Measurements from ENCODE around the gene PRKAB2.
"Not testable (repeated sequence)": the region's sequence is repeated elsewhere in the genome, so short reads cannot be mapped to it uniquely, and the experiment has no call there.

The PRKAB2 gene

DNA sequence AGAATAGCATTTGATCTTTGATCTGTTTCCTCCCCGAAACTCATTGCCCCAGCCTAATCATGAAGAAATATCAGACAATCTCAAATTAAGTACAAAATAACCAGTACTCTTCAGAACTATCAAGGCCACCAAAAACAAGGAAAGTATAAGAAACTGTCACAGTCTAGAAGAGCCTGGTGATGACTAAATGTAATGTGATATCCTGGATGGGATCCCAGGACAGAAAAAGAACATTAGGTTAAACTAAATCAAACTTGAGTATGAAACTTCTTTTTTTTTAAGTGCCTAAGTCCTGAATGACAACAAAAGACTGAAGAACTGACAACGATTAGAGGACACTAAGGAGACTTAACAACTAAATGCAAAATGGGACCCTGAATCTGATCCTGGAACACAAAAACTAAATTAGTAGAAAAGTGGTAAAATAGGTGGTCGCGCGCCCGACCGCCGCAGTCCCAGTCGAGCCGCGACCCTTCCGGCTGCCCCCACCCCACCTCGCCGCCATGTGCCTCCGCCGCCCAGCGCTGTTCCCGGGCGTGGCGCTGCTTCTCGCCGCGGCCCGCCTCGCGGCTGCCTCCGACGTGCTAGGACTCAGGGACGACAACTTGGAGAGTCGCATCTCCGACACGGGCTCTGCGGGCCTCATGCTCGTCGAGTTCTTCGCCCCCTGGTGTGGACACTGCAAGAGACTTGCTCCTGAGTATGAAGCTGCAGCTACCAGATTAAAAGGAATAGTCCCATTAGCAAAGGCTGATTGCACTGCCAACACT lies 5.5 kb upstream of the PRKAB2 start:
- in situ Hi-C loops (cut with MboI; ENCODE audit: low sequenced_read_pairs): no loop called here

DNA sequence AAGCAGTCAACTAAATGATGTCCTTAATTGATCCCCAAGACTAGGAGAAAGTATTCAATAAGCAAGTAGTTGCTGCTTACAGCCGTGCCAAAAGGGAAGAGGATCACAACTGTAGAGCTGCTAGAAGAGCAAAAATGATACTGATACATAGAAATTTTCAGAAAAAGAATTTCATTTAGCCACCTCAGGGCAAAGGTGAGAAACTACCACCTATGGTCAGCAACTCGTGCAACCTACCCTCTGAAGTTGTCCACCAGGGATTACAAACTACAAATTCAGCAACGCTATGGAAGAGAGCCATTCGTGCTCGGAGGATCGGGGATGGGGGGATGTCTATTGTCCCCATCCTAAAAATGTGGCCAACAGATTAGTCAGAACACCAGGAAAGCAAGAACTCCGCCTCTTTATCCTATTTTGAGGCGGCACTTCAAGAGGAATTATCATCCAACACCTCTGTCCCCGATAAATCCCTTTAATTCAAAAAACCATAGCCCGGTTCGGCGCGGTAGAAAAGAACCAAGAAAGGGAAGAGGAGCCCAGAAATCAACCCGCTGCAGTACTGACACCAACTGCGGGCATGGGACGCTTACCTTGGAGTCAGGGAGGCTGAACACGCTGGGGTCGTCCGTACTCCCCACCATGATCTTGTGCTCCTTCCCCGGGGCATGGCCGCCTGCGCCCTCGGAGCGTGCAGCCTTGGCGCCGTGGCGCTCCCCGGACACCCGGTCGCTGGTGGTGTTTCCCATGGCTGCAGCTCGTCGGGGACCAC lies 687 bp downstream of the PRKAB2 start:
- in situ Hi-C loops (cut with MboI; ENCODE audit: low sequenced_read_pairs): no loop called here

DNA sequence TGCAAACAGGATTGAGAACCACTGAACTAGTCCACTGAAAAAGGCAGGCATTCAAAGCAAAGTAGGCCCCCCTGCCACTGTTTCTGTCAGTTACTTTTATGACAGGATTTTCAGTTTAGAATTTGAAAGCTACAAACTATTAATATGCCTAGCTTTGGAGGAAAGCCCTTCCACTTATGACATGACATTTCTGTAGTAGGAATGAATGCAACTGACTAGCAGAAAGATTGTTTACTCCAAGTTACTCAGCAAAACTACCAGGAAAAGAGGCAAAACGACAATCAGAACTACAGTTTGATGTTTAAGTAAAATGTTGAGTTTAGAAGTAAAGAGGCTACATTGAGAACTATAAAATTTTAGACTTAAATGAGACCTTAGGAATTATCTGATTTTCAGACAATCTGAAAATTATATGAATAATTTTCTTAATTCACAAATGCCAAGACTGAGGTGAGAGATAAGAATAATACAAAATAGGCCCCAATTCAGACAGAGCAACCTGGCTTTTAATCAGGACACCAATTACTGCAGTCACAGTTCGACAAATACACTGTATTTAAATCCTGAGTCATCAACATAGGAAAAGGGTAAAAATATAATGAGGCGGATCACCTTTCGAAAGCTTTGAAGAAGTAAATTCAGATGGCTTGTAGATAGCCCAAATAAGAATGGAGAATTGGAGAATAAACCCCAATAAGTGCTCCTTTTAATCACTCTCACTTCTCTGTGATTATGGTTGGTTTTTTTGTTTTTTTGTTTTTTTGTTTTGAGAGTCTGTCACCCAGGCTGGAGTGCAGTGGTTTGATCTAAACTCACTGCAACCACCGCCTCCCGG lies 2.2 kb downstream of the PRKAB2 start:
- in situ Hi-C loops (cut with MboI; ENCODE audit: low sequenced_read_pairs): no loop called here

GRCh38 chr1:147169171-147169570 lies 3.1 kb downstream of the PRKAB2 start:
- in situ Hi-C loops (cut with MboI; ENCODE audit: low sequenced_read_pairs): no loop called here

DNA sequence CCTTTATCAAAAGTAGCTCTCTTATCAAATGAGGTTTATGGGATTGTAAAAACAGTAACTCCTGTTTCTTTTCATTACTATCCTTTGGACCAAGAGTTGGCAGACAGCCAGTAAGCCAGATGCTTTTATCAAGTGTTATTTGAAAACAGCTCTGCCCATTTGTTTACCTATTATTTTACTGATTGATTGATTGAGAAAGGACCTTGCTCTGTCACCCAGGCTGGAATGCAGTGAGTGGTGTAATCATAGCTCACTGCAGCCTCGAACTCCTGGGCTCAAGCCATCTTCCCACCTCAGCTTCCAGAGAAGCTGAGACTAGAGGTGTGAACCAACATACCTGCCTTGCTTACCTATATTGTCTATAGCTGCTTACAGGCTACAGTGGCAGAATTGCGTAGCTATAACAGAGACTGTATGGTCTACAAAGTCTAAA lies 3.6 kb downstream of the PRKAB2 start:
- in situ Hi-C loops (cut with MboI; ENCODE audit: low sequenced_read_pairs): no loop called here

DNA sequence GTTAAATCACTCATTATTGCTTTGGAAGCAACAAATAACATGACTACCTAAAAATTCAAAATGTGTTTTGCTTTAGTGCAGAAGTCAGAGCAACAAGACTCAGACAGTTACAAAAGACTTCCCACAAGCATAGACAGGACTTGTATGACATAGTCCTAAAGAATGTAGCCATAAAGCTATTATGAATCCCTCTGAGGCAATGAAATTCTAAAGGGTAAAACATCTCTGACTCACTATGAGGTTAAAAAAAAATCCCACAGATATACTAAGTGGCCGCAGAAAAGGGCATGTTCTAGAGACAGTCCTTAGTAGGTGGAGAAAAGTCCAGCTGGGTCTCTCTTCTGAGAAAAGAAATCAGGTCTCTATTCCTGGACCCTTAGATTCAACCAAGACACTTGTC lies 4.9 kb downstream of the PRKAB2 start:
- in situ Hi-C loops (cut with MboI; ENCODE audit: low sequenced_read_pairs): no loop called here

- in situ Hi-C loops (cut with MboI; ENCODE audit: low sequenced_read_pairs): no loop called here
Measured at GRCh38 chr1:147163019-147163418, 9.3 kb downstream of the PRKAB2 start.

DNA sequence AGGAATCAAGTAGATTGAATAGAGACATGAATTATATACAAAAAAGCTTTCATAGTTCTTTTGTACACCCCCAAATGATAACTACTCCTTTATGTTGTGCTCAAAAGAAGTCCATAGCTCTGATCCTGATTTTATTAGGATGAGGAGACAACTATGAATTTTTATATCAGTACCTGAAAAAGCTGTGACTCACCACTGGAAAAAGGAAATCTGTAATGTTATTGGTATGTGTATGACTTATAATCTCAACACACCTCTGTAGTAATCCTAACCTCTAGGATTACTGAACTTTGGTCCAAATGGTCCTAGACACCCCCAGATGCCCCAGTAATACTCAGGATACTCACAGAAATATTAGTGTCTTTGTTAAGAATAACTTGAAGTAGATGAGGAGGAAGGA lies 10.2 kb downstream of the PRKAB2 start:
- in situ Hi-C loops (cut with MboI; ENCODE audit: low sequenced_read_pairs): no loop called here

GRCh38 chr1:147157116-147157515 lies 15.2 kb downstream of the PRKAB2 start:
- in situ Hi-C loops (cut with MboI; ENCODE audit: low sequenced_read_pairs): not testable (repeated sequence)

- in situ Hi-C loops (cut with MboI; ENCODE audit: low sequenced_read_pairs): no loop called here
Measured at GRCh38 chr1:147156642-147157041, 15.6 kb downstream of the PRKAB2 start.

DNA sequence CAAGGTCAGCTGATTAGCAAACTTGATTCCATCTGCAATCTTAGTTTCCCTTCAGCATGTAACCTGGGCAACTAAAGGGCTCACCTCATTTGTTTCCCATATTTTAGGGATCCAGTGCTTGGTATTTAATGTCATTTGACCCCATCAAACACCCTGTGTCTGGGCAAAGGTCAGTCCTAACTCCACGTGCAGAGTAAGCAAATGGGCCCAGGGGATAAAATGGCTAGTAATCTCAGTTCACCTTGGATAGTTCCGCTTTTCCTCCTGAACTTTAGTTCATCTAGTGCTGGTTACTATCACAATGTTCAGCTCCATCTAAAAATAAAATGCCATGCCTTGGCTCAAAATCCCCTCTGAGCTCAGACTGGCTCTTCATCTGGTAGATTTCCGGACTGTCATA lies 19.5 kb downstream of the PRKAB2 start:
- in situ Hi-C loops (cut with MboI; ENCODE audit: low sequenced_read_pairs): no loop called here

DNA sequence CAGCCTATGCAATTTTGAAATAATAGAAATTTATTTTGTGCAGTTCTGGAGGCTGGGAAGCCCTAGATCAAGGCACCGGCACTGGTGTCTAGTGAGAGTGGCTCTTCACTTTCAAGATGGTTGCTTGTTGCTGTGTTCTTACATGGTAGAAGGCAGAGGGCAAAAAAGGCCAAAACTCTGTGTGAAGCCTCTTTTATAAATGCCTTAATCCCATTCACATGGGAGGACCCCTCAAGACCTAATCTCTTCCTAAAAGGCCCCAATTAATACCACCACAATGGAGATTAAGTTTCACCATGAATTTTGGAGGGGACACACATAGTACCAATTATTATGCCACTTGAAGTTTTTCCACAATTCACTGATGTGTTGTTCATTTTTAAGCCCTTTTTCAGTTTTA lies 21.0 kb downstream of the PRKAB2 start:
- in situ Hi-C loops (cut with MboI; ENCODE audit: low sequenced_read_pairs): no loop called here

DNA sequence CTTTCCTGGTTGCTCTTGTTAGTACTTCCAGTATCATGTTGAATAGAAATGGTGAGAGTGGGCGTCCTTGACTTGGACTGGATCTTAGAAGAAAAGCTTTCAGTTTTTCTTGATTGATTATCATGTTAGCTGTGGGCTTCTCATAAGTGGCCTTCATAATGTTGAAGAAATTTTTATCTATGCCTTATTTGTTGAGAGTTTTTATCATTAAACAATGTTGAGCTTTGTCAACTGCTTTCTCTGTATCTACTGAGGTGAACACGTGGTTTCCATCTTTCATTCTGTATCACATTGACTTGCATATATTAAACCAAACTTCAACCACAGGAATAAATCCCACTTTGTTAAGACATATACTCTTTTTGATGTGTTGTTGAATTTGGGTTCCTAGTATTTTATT lies 29.4 kb downstream of the PRKAB2 start:
- in situ Hi-C loops (cut with MboI; ENCODE audit: low sequenced_read_pairs): no loop called here

- in situ Hi-C loops (cut with MboI; ENCODE audit: low sequenced_read_pairs): not testable (repeated sequence)
Measured at GRCh38 chr1:147130721-147131120, 41.5 kb downstream of the PRKAB2 start.

DNA sequence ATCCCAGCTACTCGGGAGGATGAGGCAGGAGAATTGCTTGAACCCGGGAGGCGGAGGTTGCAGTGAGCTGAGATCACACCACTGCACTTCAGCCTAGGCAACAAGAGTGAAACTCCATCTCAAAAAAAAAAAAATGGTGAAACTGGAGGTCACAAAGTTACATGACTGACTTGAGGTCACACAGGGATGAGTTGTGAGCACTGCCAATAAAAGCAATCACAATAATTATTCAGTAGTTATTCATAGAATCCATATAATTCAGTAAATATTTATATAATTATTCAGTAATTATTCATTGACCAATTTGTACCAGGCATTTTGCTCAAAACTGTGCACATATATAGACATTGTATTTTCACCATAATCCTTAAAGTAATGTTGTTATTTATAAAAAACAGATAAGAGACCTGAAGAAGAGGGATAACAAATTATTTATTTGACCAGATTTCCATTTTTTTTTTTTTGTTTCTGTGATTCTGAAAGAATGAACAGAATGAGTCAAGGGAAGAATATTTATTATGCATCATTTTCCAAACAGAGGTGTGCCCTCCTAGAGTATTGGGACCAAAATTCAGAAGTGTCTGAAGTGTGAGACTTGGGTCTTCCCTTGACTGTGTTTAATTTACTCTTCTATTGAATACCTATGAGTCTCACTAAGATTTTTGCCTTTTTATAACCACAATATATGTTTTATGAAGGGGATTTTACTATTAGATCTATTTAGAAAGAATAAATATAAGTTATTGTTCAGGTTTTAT lies 43.0 kb downstream of the PRKAB2 start:
- in situ Hi-C loops (cut with MboI; ENCODE audit: low sequenced_read_pairs): no loop called here

GRCh38 chr1:147124266-147124665 lies 48.0 kb downstream of the PRKAB2 start:
- in situ Hi-C loops (cut with MboI; ENCODE audit: low sequenced_read_pairs): no loop called here

DNA sequence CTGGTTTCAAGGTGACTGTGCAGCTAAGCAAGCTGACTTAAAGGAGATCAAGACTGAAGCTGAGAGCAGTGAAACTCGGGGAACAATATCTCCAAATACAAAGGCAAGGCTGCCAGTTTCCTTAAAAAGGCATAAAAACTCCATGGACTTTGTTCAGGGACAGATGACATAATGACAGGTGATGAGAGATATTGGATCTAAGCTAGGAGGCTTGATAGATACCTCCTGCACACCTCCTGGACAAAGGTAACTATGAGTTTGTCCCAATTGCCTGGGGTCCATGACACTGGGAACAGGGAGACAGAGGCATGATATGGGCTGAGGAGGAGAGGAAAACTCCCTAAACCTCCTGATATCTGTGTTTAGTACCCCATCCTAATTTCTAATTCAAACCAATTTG lies 55.2 kb downstream of the PRKAB2 start:
- in situ Hi-C loops (cut with MboI; ENCODE audit: low sequenced_read_pairs): no loop called here

- in situ Hi-C loops (cut with MboI; ENCODE audit: low sequenced_read_pairs): no loop called here
Measured at GRCh38 chr1:147115496-147115895, 56.8 kb downstream of the PRKAB2 start.

DNA sequence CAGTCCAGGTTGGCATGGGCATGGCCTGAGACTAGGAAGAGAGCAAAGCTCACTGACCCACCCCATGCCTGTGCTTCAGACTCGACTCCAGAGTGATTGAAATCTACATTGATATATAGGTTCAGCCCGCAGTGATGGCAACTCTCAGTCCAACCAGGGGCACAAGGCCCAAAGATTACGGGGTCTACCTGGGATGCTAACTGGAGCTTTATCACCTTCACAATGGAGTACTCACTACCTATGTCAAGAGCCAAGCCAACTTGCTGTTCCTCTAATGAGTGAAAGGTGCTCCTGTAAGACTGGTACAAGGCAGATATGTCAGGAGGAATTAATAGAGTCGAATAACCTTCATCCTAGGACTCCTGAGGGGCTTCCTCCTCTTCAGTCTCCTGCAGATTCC lies 57.2 kb downstream of the PRKAB2 start:
- in situ Hi-C loops (cut with MboI; ENCODE audit: low sequenced_read_pairs): not testable (repeated sequence)

DNA sequence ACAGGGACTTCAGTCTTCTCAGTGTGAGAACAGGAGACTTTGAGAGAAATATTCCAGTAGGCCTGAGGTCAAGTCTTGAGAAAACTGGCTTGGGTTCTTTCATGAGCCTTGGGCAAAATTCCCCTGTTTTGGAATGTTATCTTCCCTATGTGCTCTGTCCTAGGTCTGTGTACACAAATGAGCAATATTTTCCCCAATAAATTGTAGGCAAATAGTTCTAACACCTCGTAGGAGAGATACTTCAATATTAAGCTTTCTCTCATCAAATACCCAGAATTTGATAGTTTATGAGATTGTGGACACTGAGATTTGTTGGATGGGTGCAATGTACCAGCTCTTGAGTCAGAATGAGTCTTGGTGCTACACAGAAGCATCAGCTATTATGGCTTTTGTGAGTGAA lies 57.9 kb downstream of the PRKAB2 start:
- in situ Hi-C loops (cut with MboI; ENCODE audit: low sequenced_read_pairs): not testable (repeated sequence)
